GM19328 (cell line): ENCODE data around the gene DLG2.

ENCODE experiments used
- ATAC-seq: cut with Tn5 transposase; IDR thresholded peaks from one replicate; pipeline ENCODE4 v1.9.1; 2021; ENCODE audit warnings: mild to moderate bottlenecking, moderate library complexity; ENCODE audit not compliant: unreplicated experiment

The DLG2 gene

DNA sequence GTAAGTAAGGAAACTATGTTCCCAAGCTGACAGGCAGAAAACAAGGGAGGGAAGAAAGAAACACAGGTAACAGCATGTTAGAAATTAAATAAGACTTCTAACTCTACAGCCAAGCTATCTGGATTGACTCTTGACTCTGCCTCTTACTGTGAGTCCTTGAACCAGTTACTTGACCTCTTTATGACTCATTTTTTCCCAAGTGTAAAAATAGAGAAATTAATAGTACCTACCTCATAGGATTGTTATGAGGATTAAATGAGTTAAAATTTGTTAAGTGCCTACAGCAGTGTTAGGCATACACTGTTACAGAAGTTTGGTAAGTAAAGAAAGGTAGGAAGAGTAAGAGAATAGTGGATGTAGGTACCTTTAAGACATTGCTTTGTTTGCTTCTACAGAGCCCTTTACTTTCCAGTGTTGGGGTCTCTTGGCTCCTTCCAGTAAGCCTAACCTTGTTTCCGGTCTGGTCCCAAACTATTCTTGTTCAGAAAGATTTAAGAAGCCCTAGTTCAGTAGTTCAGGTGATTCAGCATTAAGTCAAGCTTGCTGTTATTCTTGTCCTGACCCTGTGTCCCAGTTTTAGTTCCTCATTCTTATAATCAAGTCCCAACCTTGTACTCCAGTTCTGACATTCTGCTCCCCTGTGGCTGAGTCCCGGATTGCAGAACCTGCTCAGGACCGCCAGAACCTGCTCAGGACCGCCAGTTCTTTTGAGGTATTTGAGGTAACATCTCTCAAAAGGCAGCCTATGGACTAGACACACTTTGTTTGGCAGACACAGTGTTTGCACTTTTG is 1377.6 kb downstream of the DLG2 start:
- ATAC-seq = peak; percentile 70

DNA sequence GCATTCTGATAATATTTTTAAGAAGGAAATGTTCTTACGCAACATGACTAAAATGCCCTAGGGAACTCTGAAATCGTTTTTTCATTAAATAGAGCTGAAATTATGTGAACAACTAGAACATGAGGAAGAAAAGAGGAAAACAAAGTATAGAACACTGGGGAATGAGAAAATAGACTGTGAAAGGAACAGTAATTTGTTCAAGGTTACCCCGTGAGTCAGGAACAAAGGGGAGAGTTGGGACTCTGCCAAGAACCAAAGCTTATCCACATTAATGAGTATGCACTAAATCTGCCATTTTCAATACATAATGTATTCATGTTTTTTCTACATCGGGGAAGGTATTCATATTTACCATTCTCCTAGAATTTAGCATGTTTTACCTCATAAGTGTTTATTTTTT is 1379.2 kb downstream of the DLG2 start:
- no peak for ATAC-seq

DNA sequence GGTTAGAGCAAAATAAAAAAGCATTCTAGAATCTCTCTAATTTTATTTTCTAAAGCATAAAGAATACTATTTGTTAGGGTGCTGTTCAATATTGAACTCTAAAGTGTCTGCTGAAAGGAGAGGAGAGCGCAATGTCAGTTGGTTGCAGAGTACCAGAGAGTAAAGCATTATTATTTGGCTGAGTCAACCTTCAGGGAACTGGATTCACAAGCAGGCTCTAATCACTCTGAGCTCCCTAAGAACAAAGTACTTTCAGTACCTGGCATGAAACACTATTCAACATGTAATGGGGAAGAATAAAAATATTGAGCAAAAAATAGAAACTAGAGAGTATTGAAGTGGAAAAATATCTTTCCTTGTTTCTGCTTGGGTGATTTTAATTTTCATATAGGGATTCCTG is 1380.0 kb downstream of the DLG2 start:
- no peak for ATAC-seq

DNA sequence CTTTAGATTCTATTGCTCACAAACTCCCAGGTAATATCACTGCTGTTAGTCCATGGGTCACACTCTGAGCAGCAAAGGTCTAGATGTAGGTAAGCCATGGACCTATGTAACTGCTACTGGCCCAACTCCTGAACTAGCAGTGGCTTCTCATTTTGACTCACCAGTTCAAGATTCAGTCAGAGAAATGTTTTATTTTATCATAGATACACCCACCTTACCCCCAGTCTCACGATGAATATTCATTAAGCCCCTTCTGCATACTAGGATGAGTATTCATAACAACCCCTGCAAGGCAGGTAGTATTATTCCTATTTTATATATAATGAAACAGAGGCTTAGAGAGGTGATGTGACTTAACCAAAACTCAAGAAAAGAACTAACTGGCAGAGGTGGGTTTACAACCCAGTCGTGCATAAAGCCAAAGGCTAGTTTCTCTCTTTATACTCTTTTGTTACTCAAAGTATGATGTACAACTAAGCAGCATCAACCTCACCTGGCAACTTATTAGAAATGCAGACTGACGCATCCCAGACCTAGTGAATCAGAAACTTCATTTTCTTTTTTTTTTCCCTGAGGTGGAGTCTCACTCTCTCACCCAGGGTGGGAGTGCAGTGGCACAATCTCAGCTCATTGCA is 1383.4 kb downstream of the DLG2 start:
- ATAC-seq = peak; percentile 57

DNA sequence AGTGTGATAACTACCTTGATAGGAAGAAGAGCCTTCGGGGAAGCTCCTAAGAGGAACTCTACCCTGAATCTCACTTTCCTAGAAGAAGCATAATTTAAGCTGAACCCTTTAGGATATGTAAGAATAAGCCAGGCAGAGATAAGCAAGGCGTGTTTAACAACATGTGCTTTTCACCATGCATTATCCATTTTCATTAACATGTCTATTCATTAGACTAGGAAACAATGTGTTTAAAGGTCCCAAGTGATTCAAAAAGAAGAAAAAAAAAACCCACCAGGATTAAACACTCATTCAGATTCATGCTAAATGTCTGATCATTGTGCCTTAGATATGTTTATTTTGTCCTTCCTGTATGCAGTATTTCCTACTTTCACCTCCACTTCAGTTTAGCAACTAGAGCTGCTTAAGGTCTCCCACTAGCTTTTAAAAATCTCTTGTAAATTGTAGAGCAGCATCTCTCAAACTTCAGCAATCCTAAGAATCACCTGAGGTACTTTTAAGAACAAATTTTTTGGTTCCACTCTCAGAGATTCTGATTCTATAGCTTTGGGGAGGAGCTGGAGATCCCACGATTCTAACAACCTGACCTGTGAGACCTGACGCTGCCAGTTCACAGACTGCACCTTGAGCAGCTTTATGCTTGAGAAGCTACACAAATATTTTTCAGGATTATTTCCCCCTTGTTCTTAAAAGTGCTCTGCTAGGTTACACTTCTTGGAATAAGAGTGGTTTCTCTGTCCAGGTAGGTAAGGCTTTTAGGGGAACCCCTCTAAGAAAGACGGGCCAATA is 1385.6 kb downstream of the DLG2 start:
- ATAC-seq = no peak

GRCh38 chr11:84240847-84241246 is 1386.3 kb downstream of the DLG2 start:
- no peak for ATAC-seq

GRCh38 chr11:84236436-84236835 is 1390.7 kb downstream of the DLG2 start:
- ATAC-seq = no peak

GRCh38 chr11:84234462-84235202 is 1392.5 kb downstream of the DLG2 start:
- ATAC-seq = no peak

GRCh38 chr11:84234011-84234410 is 1393.1 kb downstream of the DLG2 start:
- no peak for ATAC-seq

DNA sequence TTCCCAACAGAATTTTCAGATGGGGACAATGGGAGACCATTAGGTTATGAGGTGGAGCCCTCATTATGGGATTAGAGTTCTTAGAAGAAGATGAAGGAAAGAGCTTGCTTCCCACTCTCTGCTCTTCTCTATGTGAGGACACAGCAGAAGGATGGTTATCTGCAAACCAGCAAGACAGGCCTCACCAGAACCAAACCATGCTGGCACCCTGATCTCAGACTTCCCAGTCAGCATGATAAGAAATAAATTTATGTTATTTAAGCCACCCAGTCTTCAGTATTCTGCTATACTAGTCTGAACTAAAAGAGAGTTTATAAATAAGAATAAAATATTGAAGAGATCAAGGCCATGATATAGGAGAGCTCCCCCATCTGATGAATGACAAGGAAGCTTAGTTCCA is 1394.6 kb downstream of the DLG2 start:
- ATAC-seq = no peak

- no peak for ATAC-seq
Measured at GRCh38 chr11:84230402-84230801, 1396.7 kb downstream of the DLG2 start.

DNA sequence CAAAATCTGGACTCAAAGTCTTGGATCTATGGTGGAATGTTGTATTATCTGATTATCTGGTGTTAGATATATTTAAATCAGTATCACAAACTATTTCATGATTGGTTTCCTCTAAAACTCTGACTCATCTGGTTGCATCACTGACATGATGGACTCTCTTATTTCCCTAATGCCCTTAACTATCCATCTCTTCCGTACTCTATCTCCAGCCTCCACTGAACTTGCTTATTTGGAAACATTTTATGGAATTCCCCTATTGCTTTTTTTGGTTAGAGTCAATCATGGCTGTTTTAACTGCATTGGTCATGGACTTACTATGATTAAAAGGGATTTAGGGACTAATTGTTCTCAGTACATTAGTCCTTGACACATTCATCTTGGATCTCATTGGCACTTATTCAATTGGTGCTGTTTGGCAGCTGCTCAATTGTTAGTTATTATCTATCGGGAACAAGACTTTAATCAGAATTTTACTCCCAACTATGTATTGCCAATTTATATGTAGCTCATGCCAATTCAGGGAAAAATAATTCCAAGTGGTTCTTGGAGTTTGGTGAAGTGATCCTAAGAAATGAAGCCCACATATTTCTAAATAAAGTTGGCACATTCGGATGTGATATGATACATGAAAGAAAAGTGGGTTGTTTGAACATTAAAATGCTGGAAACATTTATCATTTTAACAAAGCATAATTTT is 1399.0 kb downstream of the DLG2 start:
- ATAC-seq = no peak

DNA sequence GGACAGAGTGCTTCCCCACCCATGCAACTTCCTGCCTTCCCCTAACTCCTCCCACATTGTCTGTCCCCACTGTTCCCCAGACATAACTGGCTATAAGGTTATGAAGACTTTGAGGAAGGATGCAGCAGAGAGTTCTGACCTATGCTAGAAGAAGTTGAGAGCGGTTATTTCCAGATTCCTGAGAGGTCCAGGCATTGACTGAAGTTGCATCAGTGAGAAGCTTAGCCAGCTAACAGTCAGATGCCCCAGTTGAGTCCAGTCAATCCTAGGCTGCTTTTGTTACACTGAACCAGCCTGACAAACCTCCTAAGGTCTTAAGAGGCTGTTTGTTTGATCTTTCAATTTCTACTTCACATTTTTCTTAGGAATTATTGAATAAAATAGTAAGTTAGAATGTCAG is 1403.1 kb downstream of the DLG2 start:
- no peak for ATAC-seq

DNA sequence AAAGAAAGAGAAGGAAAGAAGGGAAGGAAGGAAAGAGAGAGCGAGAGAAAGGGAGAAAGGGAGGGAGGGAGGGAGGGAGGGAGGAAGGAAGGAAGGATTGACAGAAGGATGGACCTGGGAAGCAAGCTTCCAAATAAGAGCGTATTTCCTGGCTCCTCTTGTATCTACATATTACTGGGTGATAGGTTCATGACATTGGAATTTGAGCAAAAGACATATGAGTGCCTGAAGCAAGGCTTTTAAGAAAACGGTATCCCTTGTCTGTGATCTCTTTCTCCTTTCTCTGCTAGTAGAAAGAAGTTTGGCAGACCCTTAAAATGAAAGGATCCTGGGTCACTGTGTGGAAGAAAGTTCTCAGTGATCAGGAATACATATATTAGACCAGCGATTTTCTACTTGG is 1408.8 kb downstream of the DLG2 start:
- ATAC-seq = no peak

DNA sequence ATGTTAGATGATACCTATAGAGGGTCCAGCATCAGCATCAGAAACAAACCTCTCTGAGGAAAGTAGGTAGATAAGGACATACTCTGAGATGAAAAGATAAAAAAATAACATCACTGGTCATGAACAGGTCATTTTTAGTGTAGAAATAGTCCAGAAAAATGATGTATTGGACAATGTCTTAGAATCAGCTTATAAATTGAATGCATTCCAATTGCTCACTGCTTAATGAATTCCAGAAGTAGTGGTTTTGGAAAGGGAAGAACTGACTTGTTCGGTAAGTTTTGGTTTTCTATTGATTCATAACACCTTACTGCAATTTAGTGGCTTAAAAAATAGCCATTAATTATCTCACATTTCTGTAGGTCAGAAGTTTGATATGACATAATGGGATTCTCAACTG is 1411.5 kb downstream of the DLG2 start:
- no peak for ATAC-seq

- no peak for ATAC-seq
Measured at GRCh38 chr11:84214557-84214956, 1412.6 kb downstream of the DLG2 start.

- no peak for ATAC-seq
Measured at GRCh38 chr11:84212468-84213390, 1414.4 kb downstream of the DLG2 start.

DNA sequence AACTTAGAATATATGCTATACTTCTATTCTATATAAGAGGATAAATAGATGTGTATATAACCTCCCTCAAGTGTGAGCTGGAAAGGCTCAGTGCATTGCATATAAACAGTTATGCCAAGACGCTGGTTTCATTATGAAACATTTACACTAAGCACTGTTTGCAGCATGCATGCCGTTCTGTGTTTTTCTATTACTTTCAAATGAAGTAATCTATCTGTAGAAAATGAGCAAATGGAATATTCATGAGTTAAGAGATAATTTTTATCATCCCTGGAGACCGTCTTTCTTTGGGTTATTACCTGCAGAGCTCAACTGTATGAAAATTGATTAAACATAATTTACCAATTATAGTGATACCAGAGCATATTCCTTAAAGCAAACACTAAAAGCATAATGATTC is 1415.2 kb downstream of the DLG2 start:
- no peak for ATAC-seq

GRCh38 chr11:84194696-84195095 is 1432.4 kb downstream of the DLG2 start:
- no peak for ATAC-seq

- ATAC-seq = no peak
Measured at GRCh38 chr11:84193706-84194105, 1433.4 kb downstream of the DLG2 start.
